Measurements from ENCODE around the gene MUC20.
"Not testable (repeated sequence)": the region's sequence is repeated elsewhere in the genome, so short reads cannot be mapped to it uniquely, and the experiment has no call there.

Gene MUC20

GRCh38 chr3:195722139-195722995 is 1.6 kb downstream of the MUC20 start:
- in situ Hi-C loops (cut with HindIII; ENCODE audit: low pct_ligation_motif_present, low pct_unique_long_range_greater_than_20kb, low sequenced_read_pairs); DNase-seq: not testable (repeated sequence)

GRCh38 chr3:195722996-195723345 is 2.2 kb downstream of the MUC20 start:
- DNase-seq; in situ Hi-C loops (cut with HindIII; ENCODE audit: low pct_ligation_motif_present, low pct_unique_long_range_greater_than_20kb, low sequenced_read_pairs): not testable (repeated sequence)

GRCh38 chr3:195724363-195724762 is 3.6 kb downstream of the MUC20 start:
- in situ Hi-C loops (cut with HindIII; ENCODE audit: low pct_ligation_motif_present, low pct_unique_long_range_greater_than_20kb, low sequenced_read_pairs) = not testable (repeated sequence)

GRCh38 chr3:195725916-195726740 is 5.3 kb downstream of the MUC20 start:
- in situ Hi-C loops (cut with HindIII; ENCODE audit: low pct_ligation_motif_present, low pct_unique_long_range_greater_than_20kb, low sequenced_read_pairs); DNase-seq: not testable (repeated sequence)

More at GRCh38 chr3:195724363-195724762, 3.6 kb downstream of the MUC20 start:
- DNase-seq = not testable (repeated sequence)

DNA sequence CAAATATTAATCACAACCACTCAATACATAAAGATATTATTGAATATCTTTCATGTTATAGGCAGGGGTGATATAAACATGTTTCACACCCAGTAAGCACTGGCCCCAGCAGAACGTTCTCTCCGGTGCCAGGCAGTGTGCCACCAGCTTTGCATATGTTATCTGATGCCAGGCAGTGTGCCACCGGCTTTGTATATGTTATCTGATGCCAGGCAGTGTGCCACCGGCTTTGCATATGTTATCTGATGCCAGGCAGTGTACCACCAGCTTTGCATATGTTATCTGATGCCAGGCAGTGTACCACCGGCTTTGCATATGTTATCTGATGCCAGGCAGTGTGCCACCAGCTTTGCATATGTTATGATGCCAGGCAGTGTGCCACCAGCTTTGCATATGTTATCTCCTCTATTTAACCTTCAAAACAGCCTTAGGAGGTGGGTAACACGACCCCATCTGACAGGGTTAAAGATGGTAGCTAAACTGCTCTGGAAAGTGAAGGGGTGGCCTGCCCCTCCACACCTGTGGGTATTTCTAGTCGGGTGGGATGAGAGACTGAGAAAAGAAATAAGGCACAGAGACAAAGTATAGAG is 6.9 kb downstream of the MUC20 start:
- in situ Hi-C loops (cut with HindIII; ENCODE audit: low pct_ligation_motif_present, low pct_unique_long_range_greater_than_20kb, low sequenced_read_pairs) = no loop called here
- no peak for DNase-seq

- DNase-seq; in situ Hi-C loops (cut with HindIII; ENCODE audit: low pct_ligation_motif_present, low pct_unique_long_range_greater_than_20kb, low sequenced_read_pairs): not testable (repeated sequence)
These were observed 8.0 kb downstream of the MUC20 start for GRCh38 chr3:195728789-195729188.

DNA sequence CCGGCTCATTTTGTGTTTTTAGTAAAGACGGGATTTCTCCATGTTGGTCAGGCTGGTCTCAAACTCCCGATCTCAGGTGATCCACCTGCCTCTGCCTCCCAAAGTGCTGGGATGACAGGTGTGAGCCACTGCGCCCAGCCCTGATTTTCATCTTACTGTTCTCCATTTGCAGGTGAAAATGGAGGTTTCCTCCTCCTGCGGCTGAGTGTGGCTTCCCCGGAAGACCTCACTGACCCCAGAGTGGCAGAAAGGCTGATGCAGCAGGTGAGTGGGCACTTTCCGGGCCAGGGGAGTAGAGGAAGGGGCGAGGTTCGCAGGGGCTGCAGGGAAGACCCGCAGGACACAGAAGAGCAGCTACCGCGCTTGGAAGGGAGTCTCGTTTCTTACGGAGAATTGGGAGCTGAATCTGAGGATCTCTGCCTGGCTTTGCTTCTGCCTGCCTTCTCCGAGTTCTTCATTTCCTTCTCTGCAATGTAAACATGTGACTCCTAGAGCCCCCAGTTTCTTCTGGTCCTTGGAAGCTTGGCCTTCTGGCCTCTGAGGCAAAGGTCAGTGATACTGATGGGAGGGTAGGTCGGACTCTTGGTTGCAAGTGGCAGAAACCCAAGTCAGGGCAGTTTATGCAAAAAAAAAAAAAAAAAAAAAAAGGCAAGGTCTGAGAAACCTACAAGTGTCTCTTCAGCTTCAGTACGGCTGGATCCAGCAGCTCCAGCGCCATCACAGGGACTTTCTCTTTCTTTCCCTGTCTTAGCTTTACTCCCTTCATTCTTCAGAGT is 8.9 kb downstream of the MUC20 start:
- in situ Hi-C loops (cut with HindIII; ENCODE audit: low pct_ligation_motif_present, low pct_unique_long_range_greater_than_20kb, low sequenced_read_pairs) = no loop called here
- no peak for DNase-seq

DNA sequence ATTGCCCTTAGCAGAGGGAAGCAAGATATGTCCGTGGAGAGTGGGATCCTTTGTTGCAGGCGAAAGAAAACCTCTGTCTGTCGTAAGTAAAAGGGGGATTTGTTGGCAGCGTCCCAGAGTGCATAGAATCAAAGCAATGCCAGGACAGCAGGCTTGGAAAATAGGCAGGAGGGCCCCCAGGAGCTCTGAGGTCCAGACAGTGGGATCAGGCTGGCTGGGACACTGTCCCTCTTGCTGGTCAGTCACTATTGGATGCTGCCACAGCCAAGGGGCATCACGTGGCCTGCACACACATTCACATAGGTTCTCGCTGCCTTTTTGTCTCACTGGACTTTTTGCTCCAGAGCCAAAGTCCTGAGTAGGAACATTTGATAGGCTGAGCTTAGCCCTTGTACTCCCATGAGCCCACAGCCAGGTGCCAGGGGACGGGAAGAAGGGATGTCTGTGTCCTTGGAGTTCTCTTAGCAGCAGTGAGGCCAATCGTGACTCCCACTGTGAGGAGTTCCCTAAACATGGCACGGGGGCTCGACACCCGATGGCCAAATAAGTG is 10.7 kb downstream of the MUC20 start:
- no peak for DNase-seq
- in situ Hi-C loops (cut with HindIII; ENCODE audit: low pct_ligation_motif_present, low pct_unique_long_range_greater_than_20kb, low sequenced_read_pairs) = no loop called here

- in situ Hi-C loops (cut with HindIII; ENCODE audit: low pct_ligation_motif_present, low pct_unique_long_range_greater_than_20kb, low sequenced_read_pairs) = no loop called here
- no peak for DNase-seq
These were observed 12.2 kb downstream of the MUC20 start for GRCh38 chr3:195732940-195733339.

- no peak for DNase-seq
- in situ Hi-C loops (cut with HindIII; ENCODE audit: low pct_ligation_motif_present, low pct_unique_long_range_greater_than_20kb, low sequenced_read_pairs) = no loop called here
These were observed 14.4 kb downstream of the MUC20 start for GRCh38 chr3:195735036-195735695.

DNA sequence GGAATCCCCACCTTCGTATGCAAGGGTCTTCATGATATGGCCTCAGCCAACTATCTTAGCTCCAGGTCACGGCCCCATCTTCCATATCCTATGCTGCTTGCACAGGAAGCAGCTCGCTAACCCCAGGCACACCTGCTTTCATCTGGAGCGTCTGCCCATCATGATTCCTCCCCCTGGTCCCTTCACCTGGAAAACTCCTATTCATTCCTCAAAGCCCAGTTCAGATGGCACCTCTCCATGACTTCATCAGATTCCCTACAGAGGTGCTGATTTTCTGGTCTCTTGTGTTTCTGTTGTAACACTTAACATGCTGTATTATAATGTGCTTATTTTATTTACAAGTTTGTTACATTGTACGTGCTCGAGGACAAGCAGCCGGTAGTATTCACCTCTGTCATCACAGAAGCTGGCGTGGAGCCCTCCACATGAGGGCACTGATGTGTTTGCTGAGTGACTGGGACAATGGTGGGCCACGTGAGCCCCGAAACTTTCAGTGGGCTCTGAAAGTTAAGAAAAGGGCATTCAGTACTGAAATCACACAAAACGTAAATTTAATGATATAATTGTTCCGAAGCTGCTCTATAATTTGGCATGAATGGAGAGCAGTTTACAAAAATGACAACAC is 16.2 kb downstream of the MUC20 start:
- DNase-seq = no peak
- in situ Hi-C loops (cut with HindIII; ENCODE audit: low pct_ligation_motif_present, low pct_unique_long_range_greater_than_20kb, low sequenced_read_pairs) = no loop called here

DNA sequence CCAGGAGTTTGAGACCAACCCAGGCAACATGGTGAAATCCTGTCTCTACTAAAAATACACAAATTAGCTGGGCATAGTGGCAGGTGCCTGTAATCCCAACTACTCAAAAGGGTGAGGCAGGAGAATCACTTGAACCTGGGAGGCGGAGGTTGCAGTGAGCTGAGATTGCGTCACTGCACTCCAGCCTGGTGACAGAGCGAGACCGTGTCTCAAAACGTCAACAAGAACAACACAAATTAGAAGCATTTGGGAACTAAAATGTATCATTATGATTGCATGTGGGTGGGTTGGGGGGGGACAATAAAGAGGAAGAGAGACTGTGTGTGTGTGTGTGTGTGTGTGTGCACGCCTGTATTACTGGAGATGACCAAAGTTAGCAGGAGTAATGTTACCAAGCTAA is 17.0 kb downstream of the MUC20 start:
- DNase-seq; in situ Hi-C loops (cut with HindIII; ENCODE audit: low pct_ligation_motif_present, low pct_unique_long_range_greater_than_20kb, low sequenced_read_pairs): not testable (repeated sequence)

DNA sequence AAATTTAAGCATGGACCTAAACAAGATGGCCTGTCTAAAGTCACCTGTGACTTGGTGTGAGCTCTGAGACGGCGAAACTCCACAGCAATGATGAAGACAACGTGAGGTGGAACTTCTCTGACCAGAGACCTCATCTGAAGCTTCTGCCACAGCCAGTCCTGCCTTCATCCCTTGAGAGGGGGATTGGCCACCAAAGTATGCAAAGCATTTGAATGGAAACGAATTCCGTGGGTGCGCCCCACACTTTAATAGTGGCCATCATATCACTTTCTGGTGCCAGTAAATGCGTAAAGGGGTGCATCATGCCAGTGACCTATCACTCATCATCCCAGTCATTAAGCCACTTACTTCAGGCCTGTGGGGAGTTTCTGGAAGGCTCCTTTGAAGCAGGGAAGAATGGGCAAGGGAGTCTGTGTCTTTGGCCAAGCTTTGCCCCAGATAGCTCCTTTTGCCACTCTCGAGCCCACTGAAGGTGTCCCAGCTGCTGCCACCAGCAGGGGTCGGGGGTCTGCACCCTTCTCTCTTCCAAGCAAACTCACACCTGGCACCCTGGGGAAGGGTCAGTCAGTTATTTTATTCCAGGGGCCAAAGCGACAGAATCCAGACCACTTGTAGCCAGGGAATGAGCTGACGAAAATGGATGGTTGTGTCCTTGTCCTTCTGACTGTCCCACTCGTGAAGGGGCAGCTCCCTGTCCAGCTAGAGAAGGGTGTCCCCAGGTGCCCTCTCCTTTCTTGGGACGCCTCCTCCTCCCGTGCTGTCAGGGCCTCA is 17.7 kb downstream of the MUC20 start:
- DNase-seq = no peak
- in situ Hi-C loops (cut with HindIII; ENCODE audit: low pct_ligation_motif_present, low pct_unique_long_range_greater_than_20kb, low sequenced_read_pairs) = no loop called here

GRCh38 chr3:195739561-195740111 is 18.9 kb downstream of the MUC20 start:
- in situ Hi-C loops (cut with HindIII; ENCODE audit: low pct_ligation_motif_present, low pct_unique_long_range_greater_than_20kb, low sequenced_read_pairs) = no loop called here
- DNase-seq = no peak

- in situ Hi-C loops (cut with HindIII; ENCODE audit: low pct_ligation_motif_present, low pct_unique_long_range_greater_than_20kb, low sequenced_read_pairs) = no loop called here
- no peak for DNase-seq
These were observed 23.7 kb downstream of the MUC20 start for GRCh38 chr3:195744437-195744836.

DNA sequence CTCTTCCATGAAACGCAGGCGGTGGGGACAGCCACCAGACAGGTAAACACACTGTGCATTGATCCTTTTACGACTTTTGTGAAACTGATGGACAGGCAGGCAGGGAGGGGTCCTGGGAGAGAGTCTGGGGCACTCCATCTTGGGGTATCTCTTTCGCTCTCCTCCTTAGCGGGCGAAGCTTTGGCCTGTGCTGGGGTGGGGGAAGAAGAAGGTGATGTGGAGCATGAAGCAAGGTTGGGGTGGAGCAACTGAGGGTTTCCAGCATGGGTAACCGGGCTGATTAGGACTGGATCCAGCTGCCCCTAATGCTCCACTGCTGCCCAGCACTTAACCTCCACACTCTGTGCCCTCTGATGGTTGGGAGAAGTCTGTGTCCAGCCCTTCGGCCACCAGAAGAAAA is 25.6 kb downstream of the MUC20 start:
- in situ Hi-C loops (cut with HindIII; ENCODE audit: low pct_ligation_motif_present, low pct_unique_long_range_greater_than_20kb, low sequenced_read_pairs) = no loop called here
- no peak for DNase-seq

Data from ACHN (cell line).